ENCODE data around the gene PLXNB1.

The PLXNB1 gene

GRCh38 chr3:48407542-48408099 lies 22.3 kb downstream of the PLXNB1 start:
- Histone ChIP-seq H3K4me1 (ENCODE audit: control insufficient read depth, insufficient read depth, low read length) (no peaks in the 10 kb centered on the region), H3K27ac (ENCODE audit: extremely low read depth, low read depth, low read length) (no peak overlapping the region), H3K9me3 (ENCODE audit: control insufficient read depth, insufficient read depth, low read depth, low read length) (no peaks in the 10 kb centered on the region), H3K4me3 (ENCODE audit: low read depth, low read length) (no peak overlapping the region), H3K36me3 (ENCODE audit: control insufficient read depth in 2 of 2, insufficient read depth in 1 of 2, low read length in 2 of 2) (peaks cover 0 to 74% of the 10 kb centered on the region in 2 experiments; a peak in 1 of 3 replicates)
- ChIA-PET CTCF (interaction anchor here (1.5 to 5.1 kb wide), 2 partner anchors 25 to 29 kb away, joined by 4 to 28 read pairs; no protein-coding TSS in a partner anchor), POLR2A (no interaction called here)
- TF ChIP-seq GLIS2 (tag by site-specific recombination; IDR thresholded peaks at IDR 0.05) (no peak), ZBTB1 (tag by site-specific recombination; IDR thresholded peaks at IDR 0.05) (no peak), ZNF366 (tag by site-specific recombination; conservative IDR thresholded peaks at IDR 0.05) (no peak), ZNF335 (tag by site-specific recombination; conservative IDR thresholded peaks at IDR 0.05) (0 out of 2 replicates have a peak, but pooled peaks have one; percentile 20), ZNF768 (tag by site-specific recombination; IDR thresholded peaks at IDR 0.05) (no peak), ZNF843 (tag by site-specific recombination; IDR thresholded peaks at IDR 0.05) (no peak), TSHZ1 (tag by site-specific recombination; IDR thresholded peaks at IDR 0.05; ENCODE audit: borderline replicate concordance) (no peak), GLIS1 (tag by site-specific recombination; IDR thresholded peaks at IDR 0.05) (peak; percentile 26; the same call in 1 of the 2 replicates), ZIC2 (tag by site-specific recombination; IDR thresholded peaks at IDR 0.05) (peak; percentile 82), ZNF202 (tag by site-specific recombination; IDR thresholded peaks at IDR 0.05; ENCODE audit: borderline replicate concordance) (no peak), ZFP3 (tag by site-specific recombination; IDR thresholded peaks at IDR 0.05; ENCODE audit: low read depth) (no peak), ZNF248 (tag by site-specific recombination; IDR thresholded peaks at IDR 0.05) (no peak), PRDM2 (tag by site-specific recombination; IDR thresholded peaks at IDR 0.05; ENCODE audit: borderline replicate concordance) (no peak), ZFP69B (tag by site-specific recombination; IDR thresholded peaks at IDR 0.05) (no peak), ZNF404 (tag by site-specific recombination; IDR thresholded peaks at IDR 0.05) (no peak), ZNF514 (tag by site-specific recombination; IDR thresholded peaks at IDR 0.05) (no peak), ZEB2 (tag by site-specific recombination; IDR thresholded peaks at IDR 0.05) (no peak), ZNF140 (tag by site-specific recombination; IDR thresholded peaks at IDR 0.05) (no peak)

All from HEK293 (cell line).